GM23248 (cell line): Measurements from ENCODE around the gene RAB6D. TPM values are rescaled to one million over a fixed set of nuclear protein-coding genes. Genes with fewer than 3 reads are reported as not detected.
"Not testable (repeated sequence)": the region's sequence is repeated elsewhere in the genome, so short reads cannot be mapped to it uniquely, and the experiment has no call there.

ENCODE experiments used
- DNase-seq: peaks from one replicate; pipeline ENCODE4 v3.0.0-alpha.2; 2015
- H2AFZ ChIP-seq: fragments of 200-600 bp; sonication (generic); 2 replicates; pipeline ENCODE4 v1.6.1; 2016; ENCODE audit warnings: antibody characterized with exemption
- H3F3A ChIP-seq: fragments of 200-600 bp; sonication (generic); 2 replicates; pipeline ENCODE4 v1.6.1; 2016; ENCODE audit warnings: mild to moderate bottlenecking, antibody characterized with exemption, mixed run types; ENCODE audit not compliant: insufficient read depth
- H3K27ac ChIP-seq: fragments of 200-600 bp; sonication (generic); 2 replicates; pipeline ENCODE4 v1.5.1; 2016; ENCODE audit warnings: mild to moderate bottlenecking
- H3K27me3 ChIP-seq: fragments of 200-600 bp; sonication (generic); replicated peaks from 2 replicates; pipeline ENCODE4 v1.6.1; 2016; ENCODE audit warnings: mild to moderate bottlenecking; ENCODE audit not compliant: insufficient read depth
- H3K36me3 ChIP-seq: fragments of 200-600 bp; sonication (generic); 2 replicates; pipeline ENCODE4 v1.6.1; 2016; ENCODE audit warnings: low read depth, mild to moderate bottlenecking
- H3K4me1 ChIP-seq: fragments of 200-600 bp; sonication (generic); 2 replicates; pipeline ENCODE4 v1.6.1; 2016; ENCODE audit warnings: mild to moderate bottlenecking; ENCODE audit not compliant: insufficient read depth
- H3K4me2 ChIP-seq: fragments of 200-600 bp; sonication (generic); one replicate; pipeline ENCODE4 v1.6.1; 2016; ENCODE audit warnings: mild to moderate bottlenecking; ENCODE audit not compliant: unreplicated experiment
- H3K4me3 ChIP-seq: fragments of 200-600 bp; sonication (generic); 2 replicates; pipeline ENCODE4 v1.5.1; 2016; ENCODE audit warnings: mild to moderate bottlenecking
- H3K79me2 ChIP-seq: fragments of 200-600 bp; sonication (generic); 2 replicates; pipeline ENCODE4 v1.6.1; 2016; ENCODE audit warnings: mild to moderate bottlenecking; ENCODE audit not compliant: insufficient read depth
- H3K9ac ChIP-seq: fragments of 200-600 bp; sonication (generic); 2 replicates; pipeline ENCODE4 v1.6.1; 2016; ENCODE audit warnings: mild to moderate bottlenecking
- H3K9me2 ChIP-seq: fragments of 200-600 bp; sonication (generic); 2 replicates; pipeline ENCODE4 v1.6.1; 2016; ENCODE audit warnings: mixed run types, mild to moderate bottlenecking, moderate library complexity; ENCODE audit not compliant: insufficient read depth
- H3K9me3 ChIP-seq: fragments of 200-600 bp; sonication (generic); one replicate; pipeline ENCODE4 v1.6.1; 2017; ENCODE audit warnings: low read depth
- H4K20me1 ChIP-seq: fragments of 200-600 bp; sonication (generic); 2 replicates; pipeline ENCODE4 v1.6.0; 2016; ENCODE audit not compliant: insufficient read depth
- EZH2 ChIP-seq: fragments of 200-600 bp; sonication (generic); IDR thresholded peaks from 2 replicates; pipeline ENCODE4 v1.6.1; 2018; ENCODE audit warnings: antibody characterized with exemption, mild to moderate bottlenecking; ENCODE audit not compliant: insufficient read depth, poor library complexity, severe bottlenecking
- EZH2phosphoT487 ChIP-seq: fragments of 200-600 bp; sonication (generic); IDR thresholded peaks from 2 replicates; pipeline ENCODE4 v1.6.1; 2018; ENCODE audit warnings: antibody characterized with exemption, moderate library complexity, mild to moderate bottlenecking, low read depth; ENCODE audit not compliant: insufficient read depth
- WGBS, 2 experiments: methylation state at CpG; one replicate each; pipeline ENCODE4 v1.1.6; 2015 to 2017; ENCODE audit warnings: low lambda C conversion rate in 2 of 2, low coverage in 1 of 2; ENCODE audit errors: missing lambda C conversion rate in 2 of 2; 5-methylcytosine and 5-hydroxymethylcytosine counted together
- in situ Hi-C: fragments of 300-500 bp; cut with MboI; formaldehyde crosslinking; loops from 2 replicates; pipeline ENCODE4 v1.15.0; 2020
- polyA plus RNA-seq: library from polyadenylated mRNA; unstranded; fragments of >200 nt; fragmentation: Nextera tagmentation; extraction: Ambion mirVana; gene quantifications from 2 replicates; pipeline ENCODE4 v1.2.1, GENCODE V29; 2016
- total RNA-seq: library from RNA; depleted of rRNA; stranded (reverse); fragments of >200 nt; shearing (Covaris generic); gene quantifications from 2 replicates; pipeline ENCODE4 v1.2.3, GENCODE V29; 2014; rRNA removed

Gene RAB6D
- total RNA-seq (not detected in 2 replicates), polyA plus RNA-seq (0.15 and 0.27 TPM in 2 replicates)

DNA sequence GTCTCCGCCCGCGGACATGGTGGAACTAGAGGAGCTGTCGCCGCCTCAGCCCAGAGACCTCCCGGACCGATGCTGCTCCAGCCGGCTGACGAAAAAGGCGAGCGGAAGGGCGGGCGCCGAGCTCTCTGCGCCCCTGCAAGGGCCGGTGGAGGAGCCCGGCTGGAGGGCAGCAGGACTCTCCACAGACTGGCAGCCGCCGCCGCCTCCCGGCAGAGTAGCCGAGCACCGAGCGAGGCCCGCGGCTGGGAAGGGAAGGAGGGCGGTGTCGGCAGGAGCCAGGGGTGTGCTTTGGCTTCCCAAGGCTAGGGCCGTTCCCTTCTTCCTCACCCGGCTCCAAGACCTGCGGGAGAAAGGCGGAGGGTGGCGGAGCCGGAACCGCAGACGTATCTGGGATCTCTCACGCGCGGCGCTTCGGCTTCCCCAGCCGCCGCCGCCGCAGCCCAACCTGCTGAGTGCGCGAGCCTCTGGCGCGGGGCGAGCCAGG is at the start of gene RAB6D:
RAB6D (minus strand) TSS at position 466 of the 484 bp plus-strand sequence; CDS start at position 18, 448 bp downstream.
- WGBS, 2 experiments: 4 to 5% methylated on average over 37 to 39 of the region's 50 CpGs
- H3F3A ChIP-seq, H3K9me3 ChIP-seq, H3K9me2 ChIP-seq, in situ Hi-C loops, H3K79me2 ChIP-seq, H4K20me1 ChIP-seq, H3K27ac ChIP-seq, H3K36me3 ChIP-seq, H3K9ac ChIP-seq, H3K4me1 ChIP-seq: not testable (repeated sequence)
- Histone ChIP-seq H3K4me2 (peak within 1 kb of the TSS; percentile 53), H2AFZ (0 out of 2 replicates have a peak within 1 kb of the TSS, but pooled peaks have one; percentile 38), H3K27me3 (peaks cover 34% of the 10 kb centered on the region), H3K4me3 (peak within 1 kb of the TSS; percentile 45)
- peak; percentile 23 for DNase-seq

DNA sequence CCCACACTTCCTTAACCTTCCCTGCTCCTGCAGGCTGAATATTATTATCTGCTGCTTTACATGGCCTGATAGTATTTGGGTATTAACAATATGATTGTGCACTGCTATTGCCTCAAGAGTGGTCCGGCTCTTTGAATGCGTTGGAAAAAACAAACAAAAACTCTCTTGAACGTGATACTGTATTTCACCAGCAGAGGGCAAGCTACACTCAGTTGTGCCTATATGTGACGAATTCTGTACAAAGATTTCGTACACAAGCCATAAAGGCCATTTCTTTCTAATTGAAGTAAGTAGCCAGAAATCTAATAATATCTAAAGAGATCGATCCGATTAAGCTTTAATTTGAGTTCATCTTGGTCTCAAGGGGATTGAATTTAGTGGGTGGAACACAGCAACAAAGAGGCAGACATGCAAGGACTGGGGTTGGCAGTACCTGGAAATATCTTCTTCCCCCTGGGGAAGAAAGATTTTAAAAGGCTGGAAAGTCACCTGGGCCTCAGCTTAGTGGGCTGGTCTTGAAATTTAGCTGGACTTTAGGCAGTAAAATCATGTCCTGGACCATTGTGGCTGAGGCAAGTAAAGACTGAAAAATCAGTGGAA is 49.3 kb upstream of the RAB6D start:
- H3K4me1 ChIP-seq: no peaks in the 10 kb centered on the region
- in situ Hi-C loops: loop anchor here (25.0 kb wide), 2 partner anchors 249 to 724 kb away; no protein-coding TSS in a partner anchor
- no peak overlapping the region for H3K4me2 ChIP-seq
- no peaks in the 10 kb centered on the region for H3K36me3 ChIP-seq
- no peaks in the 10 kb centered on the region for H3K9me3 ChIP-seq
- WGBS, 2 experiments: 2 to 3% methylated on average over 7 of the region's 7 CpGs
- peak; percentile 61 for DNase-seq
- H3K27ac ChIP-seq: no peak overlapping the region
- H3K4me3 ChIP-seq: no peak overlapping the region
- TF ChIP-seq EZH2: no peak
- no peak for TF ChIP-seq EZH2phosphoT487
- H2AFZ ChIP-seq: no peak overlapping the region
- H3K27me3 ChIP-seq: peaks cover 33% of the 10 kb centered on the region
- no peaks in the 10 kb centered on the region for H3K9me2 ChIP-seq
- H3F3A ChIP-seq: no peaks in the 10 kb centered on the region
- H3K9ac ChIP-seq: no peak overlapping the region
- no peaks in the 10 kb centered on the region for H4K20me1 ChIP-seq
- H3K79me2 ChIP-seq: no peaks in the 10 kb centered on the region

DNA sequence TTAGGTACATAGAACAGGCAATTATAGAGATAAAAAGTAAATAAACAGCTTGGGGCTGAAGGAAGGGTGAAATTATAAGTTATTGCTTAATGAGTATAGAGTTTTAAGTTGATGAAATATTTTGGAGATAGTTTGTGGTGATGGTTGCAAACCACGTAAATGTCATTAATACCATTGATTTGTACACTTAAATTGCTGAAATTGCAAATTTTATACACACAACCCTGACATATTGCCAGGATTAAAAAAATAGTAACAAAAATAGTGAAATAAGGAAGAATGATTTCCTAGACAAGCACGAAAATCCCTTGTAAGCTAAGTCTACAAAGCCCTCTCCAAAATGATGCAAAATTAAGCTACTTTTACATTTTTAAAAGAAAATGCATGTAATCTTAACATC is 46.2 kb upstream of the RAB6D start:
- H3K9me2 ChIP-seq: no peaks in the 10 kb centered on the region
- H3K27me3 ChIP-seq: peaks cover 42% of the 10 kb centered on the region
- no peaks in the 10 kb centered on the region for H3K9me3 ChIP-seq
- H3K79me2 ChIP-seq: no peaks in the 10 kb centered on the region
- no peak overlapping the region for H3K27ac ChIP-seq
- H3K9ac ChIP-seq: no peak overlapping the region
- DNase-seq: no peak
- no peak for TF ChIP-seq EZH2phosphoT487
- TF ChIP-seq EZH2: no peak
- no peak overlapping the region for H3K4me2 ChIP-seq
- no peak overlapping the region for H2AFZ ChIP-seq
- no peaks in the 10 kb centered on the region for H3K4me1 ChIP-seq
- WGBS, 2 experiments: 33 to 35% methylated on average over 2 of the region's 2 CpGs
- no peaks in the 10 kb centered on the region for H4K20me1 ChIP-seq
- H3K36me3 ChIP-seq: no peaks in the 10 kb centered on the region
- no peak overlapping the region for H3K4me3 ChIP-seq
- no peaks in the 10 kb centered on the region for H3F3A ChIP-seq
- in situ Hi-C loops: loop anchor here (25.0 kb wide), 2 partner anchors 252 to 727 kb away; no protein-coding TSS in a partner anchor

DNA sequence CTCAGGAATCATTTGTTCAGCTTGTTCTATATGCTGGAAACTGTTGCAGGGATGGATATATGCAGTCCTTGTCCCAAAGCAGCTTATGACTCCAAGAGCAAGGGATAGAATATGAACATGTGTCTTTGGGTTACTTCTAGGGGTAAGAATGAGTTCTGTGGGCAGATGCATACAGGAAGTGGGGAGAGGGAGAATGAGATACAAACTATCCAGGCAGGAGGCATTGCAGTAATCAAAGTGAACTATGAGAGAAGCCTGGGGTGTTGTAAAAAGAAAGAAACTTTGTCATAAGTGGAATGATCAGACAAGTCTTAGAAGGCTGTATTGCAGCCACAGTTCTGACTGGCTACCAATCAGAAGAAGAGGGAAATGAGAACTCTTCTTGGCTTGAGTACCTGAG is 44.8 kb upstream of the RAB6D start:
- no peaks in the 10 kb centered on the region for H3K9me2 ChIP-seq
- no peaks in the 10 kb centered on the region for H3K9me3 ChIP-seq
- no peak overlapping the region for H3K4me3 ChIP-seq
- no peaks in the 10 kb centered on the region for H3F3A ChIP-seq
- H4K20me1 ChIP-seq: no peaks in the 10 kb centered on the region
- peaks cover 51% of the 10 kb centered on the region for H3K27me3 ChIP-seq
- no peaks in the 10 kb centered on the region for H3K4me1 ChIP-seq
- no peak overlapping the region for H3K9ac ChIP-seq
- H3K79me2 ChIP-seq: no peaks in the 10 kb centered on the region
- no peak overlapping the region for H3K27ac ChIP-seq
- DNase-seq: no peak
- in situ Hi-C loops: loop anchor here (25.0 kb wide), 2 partner anchors 254 to 729 kb away; no protein-coding TSS in a partner anchor
- no peaks in the 10 kb centered on the region for H3K36me3 ChIP-seq
- no peak overlapping the region for H3K4me2 ChIP-seq
- TF ChIP-seq EZH2 (no peak), EZH2phosphoT487 (no peak)
- H2AFZ ChIP-seq: no peak overlapping the region

DNA sequence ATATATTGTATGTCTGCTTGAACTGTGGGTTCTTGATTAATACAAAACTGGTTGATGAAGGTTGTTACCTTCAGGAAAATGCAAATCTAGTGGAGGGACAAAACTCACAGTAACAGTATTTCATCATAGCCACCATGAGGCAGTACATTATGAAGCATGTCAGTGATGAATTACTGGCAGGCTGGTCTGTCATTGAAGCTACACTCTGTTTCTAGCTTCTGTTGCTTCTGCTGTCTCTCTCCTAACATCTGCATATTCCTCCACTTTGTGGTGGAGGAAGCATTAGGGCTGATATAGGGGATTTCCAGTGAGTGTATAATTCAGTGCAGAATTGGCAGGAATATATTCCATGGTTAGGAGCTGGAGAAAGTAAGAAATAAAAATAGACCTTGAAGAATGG is 44.2 kb upstream of the RAB6D start:
- in situ Hi-C loops: loop anchor here (25.0 kb wide), 2 partner anchors 254 to 729 kb away; no protein-coding TSS in a partner anchor
- H3K9me2 ChIP-seq: no peaks in the 10 kb centered on the region
- H3K36me3 ChIP-seq: no peaks in the 10 kb centered on the region
- H3K4me2 ChIP-seq: no peak overlapping the region
- no peaks in the 10 kb centered on the region for H3K4me1 ChIP-seq
- no peak overlapping the region for H3K4me3 ChIP-seq
- H3K9ac ChIP-seq: no peak overlapping the region
- no peak for TF ChIP-seq EZH2phosphoT487
- no peak for TF ChIP-seq EZH2
- no peak overlapping the region for H2AFZ ChIP-seq
- no peak for DNase-seq
- H4K20me1 ChIP-seq: no peaks in the 10 kb centered on the region
- no peak overlapping the region for H3K27ac ChIP-seq
- H3K9me3 ChIP-seq: no peaks in the 10 kb centered on the region
- no peaks in the 10 kb centered on the region for H3F3A ChIP-seq
- H3K27me3 ChIP-seq: peaks cover 55% of the 10 kb centered on the region
- no peaks in the 10 kb centered on the region for H3K79me2 ChIP-seq
